Stimulated activated CD8-positive, alpha-beta memory T cell treated with anti-CD3 and anti-CD28 coated beads, Interleukin-2, amount 100 ng/mL, for 1 hour (primary cell): ENCODE results near the gene CORO1C.

ENCODE experiments used
- DNase-seq, 2 donors: peaks; one replicate each; pipeline ENCODE4 v3.0.0-alpha.2; 2020; ENCODE audit warnings: low read depth in 2 of 2

CORO1C gene

GRCh38 chr12:108600702-108601007 is 130.7 kb downstream of the CORO1C start:
- DNase-seq, result no peak

- no peak for DNase-seq
Observed at GRCh38 chr12:108599948-108600701, 131.2 kb downstream of the CORO1C start.

GRCh38 chr12:108599541-108599940 is 131.8 kb downstream of the CORO1C start:
- no peak for DNase-seq

- DNase-seq, result no peak
Observed at GRCh38 chr12:108598553-108599250, 132.6 kb downstream of the CORO1C start.

GRCh38 chr12:108597559-108598471 is 133.5 kb downstream of the CORO1C start, which contains the start of gene TMEM119:
Gene TMEM119, minus strand, starts transcription at chr12:108598084. Its CDS starts 5,701 bp downstream, at chr12:108592383.
- DNase-seq, result no peak

- no peak for DNase-seq
Observed at GRCh38 chr12:108596854-108597558, 134.3 kb downstream of the CORO1C start.

- DNase-seq, result no peak
Observed at GRCh38 chr12:108595711-108596647, 135.3 kb downstream of the CORO1C start.
